ENCODE measurements around the gene ITPKB. TPM values are rescaled to one million over a fixed set of nuclear protein-coding genes. Genes with fewer than 3 reads are reported as not detected.

Gene ITPKB
- polyA plus RNA-seq, 1 of the 3 experiments (the other 2 are of a cell fraction), result 2.4 TPM

DNA sequence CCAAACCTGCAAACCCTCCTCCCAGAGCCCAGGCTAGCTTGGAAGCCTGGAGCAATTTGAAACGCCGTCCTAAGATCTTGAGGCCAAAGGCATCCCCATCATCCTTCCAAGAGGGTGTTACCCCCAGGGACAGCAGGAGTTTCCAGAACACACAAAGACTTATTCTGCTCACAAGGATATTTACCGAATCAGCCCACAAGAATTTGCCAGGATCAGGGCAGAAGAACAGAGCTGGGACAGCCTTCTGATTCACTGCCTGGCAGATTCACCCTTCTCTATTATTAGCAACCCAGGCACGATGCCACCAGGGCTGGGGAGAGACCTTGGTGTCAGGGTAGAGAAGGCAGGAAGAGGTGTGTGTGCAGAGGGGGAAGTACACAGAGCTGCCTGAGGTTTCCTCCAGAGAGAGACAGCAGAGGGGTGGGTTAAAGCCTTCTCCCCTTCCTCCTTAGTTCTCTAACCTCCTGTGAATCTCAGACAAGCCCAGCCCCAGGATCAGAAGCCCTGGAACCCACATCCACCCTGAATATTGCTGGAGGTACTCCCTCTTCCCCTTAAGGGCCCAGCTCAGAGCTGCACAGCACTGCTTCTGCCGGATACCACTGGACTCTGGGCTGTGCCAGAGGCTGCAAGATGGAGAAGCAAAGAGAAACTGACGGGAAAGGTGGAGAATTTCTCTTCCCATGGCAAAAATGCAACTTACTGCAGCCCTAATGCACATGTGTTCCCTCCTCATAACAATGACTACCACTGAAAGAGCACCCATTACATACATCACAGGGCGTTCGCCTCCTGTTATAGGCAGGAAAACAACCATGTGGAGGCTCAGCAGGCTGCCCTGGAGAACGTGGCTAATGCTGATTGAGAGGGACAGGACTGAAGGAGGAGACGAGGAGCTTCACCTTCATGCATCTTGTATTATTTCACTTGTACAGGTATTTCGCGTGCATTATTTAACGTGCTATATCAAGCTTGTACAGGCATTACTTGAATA lies 61.8 kb downstream of the ITPKB start:
- CTCF ChIA-PET, result interaction anchor here (0.9 to 1.5 kb wide), 4 partner anchors 9 to 43 kb away, joined by 3 to 4 read pairs (median 3); no protein-coding TSS in a partner anchor
- no peak overlapping the region for H3K9ac ChIP-seq

More for the DNA sequence above, 61.8 kb downstream of the ITPKB start:
- 69% methylated on average over 13 of the region's 13 CpGs for WGBS (ENCODE audit: low lambda C conversion rate)
- H3K9me2 ChIP-seq, result no peaks in the 10 kb centered on the region
- H3K4me1 ChIP-seq (ENCODE audit: control insufficient read depth in 1 of 2, insufficient read depth in 2 of 2, low read depth in 1 of 2, low read length in 1 of 2), result peaks cover 13 to 21% of the 10 kb centered on the region in 2 experiments
- TF ChIP-seq, protein P1, sequence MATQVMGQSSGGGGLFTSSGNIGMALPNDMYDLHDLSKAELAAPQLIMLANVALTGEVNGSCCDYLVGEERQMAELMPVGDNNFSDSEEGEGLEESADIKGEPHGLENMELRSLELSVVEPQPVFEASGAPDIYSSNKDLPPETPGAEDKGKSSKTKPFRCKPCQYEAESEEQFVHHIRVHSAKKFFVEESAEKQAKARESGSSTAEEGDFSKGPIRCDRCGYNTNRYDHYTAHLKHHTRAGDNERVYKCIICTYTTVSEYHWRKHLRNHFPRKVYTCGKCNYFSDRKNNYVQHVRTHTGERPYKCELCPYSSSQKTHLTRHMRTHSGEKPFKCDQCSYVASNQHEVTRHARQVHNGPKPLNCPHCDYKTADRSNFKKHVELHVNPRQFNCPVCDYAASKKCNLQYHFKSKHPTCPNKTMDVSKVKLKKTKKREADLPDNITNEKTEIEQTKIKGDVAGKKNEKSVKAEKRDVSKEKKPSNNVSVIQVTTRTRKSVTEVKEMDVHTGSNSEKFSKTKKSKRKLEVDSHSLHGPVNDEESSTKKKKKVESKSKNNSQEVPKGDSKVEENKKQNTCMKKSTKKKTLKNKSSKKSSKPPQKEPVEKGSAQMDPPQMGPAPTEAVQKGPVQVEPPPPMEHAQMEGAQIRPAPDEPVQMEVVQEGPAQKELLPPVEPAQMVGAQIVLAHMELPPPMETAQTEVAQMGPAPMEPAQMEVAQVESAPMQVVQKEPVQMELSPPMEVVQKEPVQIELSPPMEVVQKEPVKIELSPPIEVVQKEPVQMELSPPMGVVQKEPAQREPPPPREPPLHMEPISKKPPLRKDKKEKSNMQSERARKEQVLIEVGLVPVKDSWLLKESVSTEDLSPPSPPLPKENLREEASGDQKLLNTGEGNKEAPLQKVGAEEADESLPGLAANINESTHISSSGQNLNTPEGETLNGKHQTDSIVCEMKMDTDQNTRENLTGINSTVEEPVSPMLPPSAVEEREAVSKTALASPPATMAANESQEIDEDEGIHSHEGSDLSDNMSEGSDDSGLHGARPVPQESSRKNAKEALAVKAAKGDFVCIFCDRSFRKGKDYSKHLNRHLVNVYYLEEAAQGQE (IDR thresholded peaks at IDR 0.05; ENCODE audit: low read depth, low read length), result 0 out of 2 replicates have a peak, but pooled peaks have one; percentile 13
- TF ChIP-seq, protein P2, sequence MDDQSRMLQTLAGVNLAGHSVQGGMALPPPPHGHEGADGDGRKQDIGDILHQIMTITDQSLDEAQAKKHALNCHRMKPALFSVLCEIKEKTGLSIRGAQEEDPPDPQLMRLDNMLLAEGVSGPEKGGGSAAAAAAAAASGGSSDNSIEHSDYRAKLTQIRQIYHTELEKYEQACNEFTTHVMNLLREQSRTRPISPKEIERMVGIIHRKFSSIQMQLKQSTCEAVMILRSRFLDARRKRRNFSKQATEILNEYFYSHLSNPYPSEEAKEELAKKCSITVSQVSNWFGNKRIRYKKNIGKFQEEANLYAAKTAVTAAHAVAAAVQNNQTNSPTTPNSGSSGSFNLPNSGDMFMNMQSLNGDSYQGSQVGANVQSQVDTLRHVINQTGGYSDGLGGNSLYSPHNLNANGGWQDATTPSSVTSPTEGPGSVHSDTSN (IDR thresholded peaks at IDR 0.05), result peak; percentile 56
- TF ChIP-seq, protein P3, sequence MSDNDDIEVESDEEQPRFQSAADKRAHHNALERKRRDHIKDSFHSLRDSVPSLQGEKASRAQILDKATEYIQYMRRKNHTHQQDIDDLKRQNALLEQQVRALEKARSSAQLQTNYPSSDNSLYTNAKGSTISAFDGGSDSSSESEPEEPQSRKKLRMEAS (IDR thresholded peaks at IDR 0.05; ENCODE audit: low read depth), result peak; percentile 77
- TF ChIP-seq TEAD4 (IDR thresholded peaks at IDR 0.05; ENCODE audit: borderline replicate concordance, insufficient read depth) (peak; percentile 62; the same call in 1 of the 2 replicates), GATA2 (CRISPR knock-in tag; IDR thresholded peaks at IDR 0.05) (no peak), TCF12 (IDR thresholded peaks at IDR 0.05) (peak; percentile 79), RAD21 (IDR thresholded peaks at IDR 0.05; ENCODE audit: low read length) (no peak), TAF1 (IDR thresholded peaks at IDR 0.05; ENCODE audit: borderline replicate concordance, low read depth, low read length) (no peak), FOSL2 (IDR thresholded peaks at IDR 0.05; ENCODE audit: borderline replicate concordance, low read depth) (peak; percentile 80; the same call in 1 of the 2 replicates), EP300 (IDR thresholded peaks at IDR 0.05; ENCODE audit: borderline replicate concordance in 1 of 2, low read depth in 1 of 2, low read length in 1 of 2) (peak in 1 of 2 experiments; percentile 56; a peak in 1 of 4 replicates), EZH2phosphoT487 (IDR thresholded peaks at IDR 0.05; ENCODE audit: borderline replicate concordance, low read depth) (no peak), NFIC (IDR thresholded peaks at IDR 0.05; ENCODE audit: borderline replicate concordance) (peak; percentile 88), ELF1 (IDR thresholded peaks at IDR 0.05) (no peak), MEF2A (IDR thresholded peaks at IDR 0.05; ENCODE audit: borderline replicate concordance, low read depth) (peak; percentile 98), JUND (IDR thresholded peaks at IDR 0.05) (peak; percentile 82), RXRA (IDR thresholded peaks at IDR 0.05; ENCODE audit: borderline replicate concordance, low read depth) (peak; percentile 80; the same call in 1 of the 2 replicates), NRF1 (IDR thresholded peaks at IDR 0.05; ENCODE audit: low read depth, low read length) (no peak)
- TF ChIP-seq, protein P4, sequence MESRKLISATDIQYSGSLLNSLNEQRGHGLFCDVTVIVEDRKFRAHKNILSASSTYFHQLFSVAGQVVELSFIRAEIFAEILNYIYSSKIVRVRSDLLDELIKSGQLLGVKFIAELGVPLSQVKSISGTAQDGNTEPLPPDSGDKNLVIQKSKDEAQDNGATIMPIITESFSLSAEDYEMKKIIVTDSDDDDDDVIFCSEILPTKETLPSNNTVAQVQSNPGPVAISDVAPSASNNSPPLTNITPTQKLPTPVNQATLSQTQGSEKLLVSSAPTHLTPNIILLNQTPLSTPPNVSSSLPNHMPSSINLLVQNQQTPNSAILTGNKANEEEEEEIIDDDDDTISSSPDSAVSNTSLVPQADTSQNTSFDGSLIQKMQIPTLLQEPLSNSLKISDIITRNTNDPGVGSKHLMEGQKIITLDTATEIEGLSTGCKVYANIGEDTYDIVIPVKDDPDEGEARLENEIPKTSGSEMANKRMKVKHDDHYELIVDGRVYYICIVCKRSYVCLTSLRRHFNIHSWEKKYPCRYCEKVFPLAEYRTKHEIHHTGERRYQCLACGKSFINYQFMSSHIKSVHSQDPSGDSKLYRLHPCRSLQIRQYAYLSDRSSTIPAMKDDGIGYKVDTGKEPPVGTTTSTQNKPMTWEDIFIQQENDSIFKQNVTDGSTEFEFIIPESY (IDR thresholded peaks at IDR 0.05; ENCODE audit: borderline replicate concordance, low read depth), result peak; percentile 54; the same call in 1 of the 2 replicates
- no peaks in the 10 kb centered on the region for H3K27me3 ChIP-seq (ENCODE audit: insufficient read depth)
- H3K9me3 ChIP-seq, result no peaks in the 10 kb centered on the region
- H2AFZ ChIP-seq (ENCODE audit: low read depth), result no peak overlapping the region; the same call in 1 of the 2 replicates
- H3K27ac ChIP-seq (ENCODE audit: low read depth in 2 of 2, low read length in 1 of 2), result peak overlapping the region; percentile 54 to 56; a peak in 3 of 4 replicates
- H3K79me2 ChIP-seq (ENCODE audit: insufficient read depth), result no peaks in the 10 kb centered on the region
- POLR2A ChIA-PET, result no interaction called here
- no peak for DNase-seq
- no peak overlapping the region for H3K4me3 ChIP-seq (ENCODE audit: low read depth in 2 of 2, low read length in 1 of 2)
- H3K4me2 ChIP-seq, result peak overlapping the region; percentile 46; the same call in 1 of the 2 replicates
- H3F3A ChIP-seq (replicated peaks; ENCODE audit: insufficient read depth), result no peaks in the 10 kb centered on the region
- no peaks in the 10 kb centered on the region for H3K36me3 ChIP-seq (replicated peaks in 1 of 2; ENCODE audit: control insufficient read depth in 1 of 2, insufficient read depth in 2 of 2, low read length in 1 of 2)
- H4K20me1 ChIP-seq (ENCODE audit: insufficient read depth), result no peaks in the 10 kb centered on the region
